Urinary bladder (tissue), 4 donors: ENCODE measurements around the gene BHMT2. TPM values are rescaled to one million over a fixed set of nuclear protein-coding genes. Genes with fewer than 3 reads are reported as not detected.

Experiments
- DNase-seq: peaks from one replicate; pipeline ENCODE4 v3.0.0-alpha.2; 2015; ENCODE audit errors: extremely low spot score
- H3K27ac ChIP-seq: one replicate; pipeline ENCODE4 v1.5.1; 2013; ENCODE audit warnings: low read depth, mild to moderate bottlenecking, moderate library complexity
- H3K36me3 ChIP-seq: one replicate; pipeline ENCODE4 v1.6.1; 2013; ENCODE audit warnings: mild to moderate bottlenecking, moderate library complexity; ENCODE audit not compliant: insufficient read depth
- H3K4me1 ChIP-seq: one replicate; pipeline ENCODE4 v1.6.1; 2013; ENCODE audit warnings: mild to moderate bottlenecking, moderate library complexity; ENCODE audit not compliant: insufficient read depth
- H3K4me3 ChIP-seq: one replicate; pipeline ENCODE4 v1.5.1; 2013; ENCODE audit warnings: low read depth, low read length
- WGBS: extraction: QIAGEN DNeasy Blood & Tissue Kit; methylation state at CpG from one replicate; pipeline ENCODE4 v1.1.7; 2013; 5-methylcytosine and 5-hydroxymethylcytosine counted together
- polyA plus RNA-seq: library from polyadenylated mRNA; stranded (reverse); fragments of 200-250 nt; gene quantifications from one replicate; pipeline ENCODE4 v1.2.3, GENCODE V29; 2013
- total RNA-seq: library from RNA; depleted of rRNA; stranded (reverse); fragments of >200 nt; gene quantifications from one replicate; pipeline ENCODE4 v1.2.3, GENCODE V29; 2014
- donor health status: healthy with polysubstance abuse.
- donor health status: healthy.

Gene BHMT2
- total and polyA plus RNA-seq, 2 donors: 4.1 to 18.1 TPM

DNA sequence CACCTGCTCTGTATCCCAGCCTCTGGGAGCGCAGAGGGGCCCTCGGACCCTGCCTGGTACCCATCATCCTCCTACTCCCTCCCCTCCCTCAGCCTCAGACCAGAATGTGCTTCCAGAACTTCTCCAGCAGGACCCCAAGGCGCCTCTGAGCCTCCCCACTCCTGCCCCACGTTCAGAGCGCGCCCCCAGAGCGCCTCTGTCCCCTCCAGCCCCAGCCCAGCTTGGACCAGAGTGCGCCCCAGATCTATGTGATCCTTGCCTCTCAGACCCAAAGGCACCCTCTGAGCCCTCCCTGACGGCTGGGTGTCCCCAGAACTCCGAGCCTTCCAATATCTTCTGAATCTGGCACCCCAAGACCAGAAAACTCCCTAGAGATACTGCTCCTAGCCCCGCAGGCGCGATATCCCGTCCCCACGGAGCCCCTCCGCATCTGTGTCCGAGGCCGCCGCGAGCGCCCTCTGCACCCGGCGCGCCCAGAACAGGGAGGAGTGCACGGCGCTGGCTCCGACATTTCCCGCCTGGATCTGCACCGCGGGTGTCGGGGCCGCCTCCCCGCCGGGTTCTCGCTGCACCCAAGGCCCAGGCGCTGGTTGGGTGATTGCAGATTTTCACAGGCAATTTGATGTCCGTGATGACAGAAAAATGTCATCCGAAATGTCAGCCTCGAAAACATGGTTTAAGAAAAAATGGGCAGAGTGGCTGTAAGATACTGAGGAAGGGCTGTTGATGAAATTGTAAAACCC, 42.6 kb downstream of the BHMT2 start:
- H3K4me1 ChIP-seq: no peaks in the 10 kb centered on the region
- 8% methylated on average over 39 of the region's 39 CpGs for WGBS
- no peaks in the 10 kb centered on the region for H3K36me3 ChIP-seq
- H3K4me3 ChIP-seq: peak overlapping the region; percentile 11
- no peak overlapping the region for H3K27ac ChIP-seq
- DNase-seq: no peak

DNA sequence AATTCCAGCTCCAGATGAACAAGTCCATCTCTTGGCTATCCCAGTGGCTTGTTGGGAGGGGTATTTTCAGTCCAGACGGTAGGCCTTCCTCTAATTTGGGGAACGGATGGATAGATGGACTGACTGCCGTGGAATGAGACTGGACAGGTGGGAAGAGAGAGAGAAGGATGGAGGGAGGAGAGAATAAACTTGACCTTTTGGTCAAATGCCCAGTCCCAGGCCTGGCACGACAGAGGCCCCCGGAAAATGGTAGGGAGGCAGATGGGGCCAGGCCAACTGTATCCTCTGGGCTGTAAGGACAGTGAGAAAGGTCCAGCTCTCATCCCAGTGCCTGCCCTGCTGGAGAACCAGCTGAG, 43.1 kb downstream of the BHMT2 start:
- no peak for DNase-seq
- Histone ChIP-seq H3K4me1 (no peaks in the 10 kb centered on the region), H3K36me3 (no peaks in the 10 kb centered on the region), H3K4me3 (no peak overlapping the region), H3K27ac (no peak overlapping the region)
- 83% methylated on average over 5 of the region's 5 CpGs for WGBS

DNA sequence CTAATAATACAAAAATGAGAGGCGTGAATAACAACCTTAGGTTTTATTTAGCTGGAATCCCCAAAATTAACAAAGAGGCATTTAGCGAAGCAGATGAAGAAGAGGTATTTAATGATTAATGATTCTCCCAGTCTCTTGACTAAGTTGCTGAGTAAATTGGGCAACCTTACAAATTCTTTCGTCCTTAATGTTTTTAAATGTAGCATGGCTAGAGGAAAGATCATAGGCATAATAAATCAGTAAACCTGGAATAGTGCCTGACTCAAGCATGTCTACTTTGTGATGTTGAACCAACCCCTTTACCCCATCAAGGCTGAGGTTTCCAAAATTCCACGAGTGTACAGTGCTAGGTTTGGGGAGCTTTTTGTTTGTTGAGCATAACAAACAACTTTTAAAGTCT, 49.9 kb downstream of the BHMT2 start:
- no peaks in the 10 kb centered on the region for H3K36me3 ChIP-seq
- no peak overlapping the region for H3K27ac ChIP-seq
- H3K4me3 ChIP-seq: no peak overlapping the region
- DNase-seq: no peak
- WGBS: 86% methylated on average over 4 of the region's 4 CpGs
- no peaks in the 10 kb centered on the region for H3K4me1 ChIP-seq

GRCh38 chr5:79120221-79120620, 50.7 kb downstream of the BHMT2 start:
- no peak for DNase-seq
- Histone ChIP-seq H3K36me3 (no peaks in the 10 kb centered on the region), H3K4me1 (no peaks in the 10 kb centered on the region), H3K27ac (no peak overlapping the region), H3K4me3 (no peak overlapping the region)
- 93% methylated on average over 4 of the region's 4 CpGs for WGBS

DNA sequence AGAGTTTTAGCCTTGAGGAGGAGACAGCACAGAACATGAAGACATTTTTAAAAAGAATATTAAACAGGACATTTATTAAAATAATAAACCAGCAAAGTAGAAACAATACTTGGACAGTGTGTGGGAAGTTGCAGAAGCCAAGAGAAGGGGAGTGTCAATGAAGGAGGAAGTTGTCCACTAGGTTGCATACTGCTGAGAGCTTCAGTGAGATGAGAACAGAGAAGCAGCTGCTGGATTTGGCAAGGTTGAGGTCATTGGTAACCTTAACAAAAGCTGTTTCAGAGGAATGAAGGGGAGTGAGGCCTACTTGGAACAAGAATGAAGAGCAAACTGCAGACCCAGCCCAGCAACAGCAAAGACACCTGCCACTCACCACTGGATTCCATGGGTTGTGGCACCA, 53.4 kb downstream of the BHMT2 start:
- no peak overlapping the region for H3K27ac ChIP-seq
- H3K4me3 ChIP-seq: no peak overlapping the region
- no peak for DNase-seq
- no peaks in the 10 kb centered on the region for H3K4me1 ChIP-seq
- H3K36me3 ChIP-seq: no peaks in the 10 kb centered on the region

DNA sequence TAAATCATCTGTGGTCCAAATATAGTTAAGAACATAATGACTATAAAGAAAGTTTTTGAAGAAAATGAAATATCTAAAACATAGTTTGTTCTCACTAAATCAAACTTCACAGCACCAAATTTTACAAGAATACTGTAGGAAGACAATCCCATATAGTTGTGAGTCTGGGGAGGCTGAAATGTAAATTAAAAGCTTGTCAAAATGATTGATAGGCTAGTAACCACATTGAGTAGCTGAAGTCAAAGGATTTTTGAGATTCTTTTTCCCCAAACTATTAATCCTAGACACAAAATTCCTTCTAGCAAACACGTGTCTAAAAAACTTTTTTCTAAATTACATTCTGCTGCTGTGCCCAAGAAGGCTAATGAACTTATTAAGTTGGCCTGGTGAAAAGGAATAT, 55.0 kb downstream of the BHMT2 start:
- Histone ChIP-seq H3K4me1 (no peaks in the 10 kb centered on the region), H3K27ac (no peak overlapping the region), H3K4me3 (no peak overlapping the region), H3K36me3 (no peaks in the 10 kb centered on the region)
- WGBS: 74% methylated on average over 1 of the region's 1 CpG
- DNase-seq: no peak

DNA sequence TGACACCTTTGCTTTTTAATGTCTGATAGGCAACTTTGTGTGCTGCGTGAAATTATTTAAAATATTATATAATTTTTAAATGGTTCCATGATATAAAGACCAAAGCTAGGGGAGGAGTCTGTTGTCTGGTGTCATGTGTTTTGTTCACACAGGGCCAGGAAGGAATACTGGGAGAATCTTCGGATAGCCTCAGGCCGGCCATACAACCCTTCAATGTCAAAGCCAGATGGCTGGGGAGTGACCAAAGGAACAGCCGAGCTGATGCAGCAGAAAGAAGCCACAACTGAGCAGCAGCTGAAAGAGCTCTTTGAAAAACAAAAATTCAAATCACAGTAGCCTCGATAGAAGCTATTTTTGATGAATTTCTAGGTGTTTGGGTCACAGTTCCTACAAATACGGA, 61.2 kb downstream of the BHMT2 start:
- Histone ChIP-seq H3K27ac (no peak overlapping the region), H3K4me3 (no peak overlapping the region), H3K36me3 (no peaks in the 10 kb centered on the region), H3K4me1 (no peaks in the 10 kb centered on the region)
- WGBS: 76% methylated on average over 6 of the region's 6 CpGs
- DNase-seq: no peak

DNA sequence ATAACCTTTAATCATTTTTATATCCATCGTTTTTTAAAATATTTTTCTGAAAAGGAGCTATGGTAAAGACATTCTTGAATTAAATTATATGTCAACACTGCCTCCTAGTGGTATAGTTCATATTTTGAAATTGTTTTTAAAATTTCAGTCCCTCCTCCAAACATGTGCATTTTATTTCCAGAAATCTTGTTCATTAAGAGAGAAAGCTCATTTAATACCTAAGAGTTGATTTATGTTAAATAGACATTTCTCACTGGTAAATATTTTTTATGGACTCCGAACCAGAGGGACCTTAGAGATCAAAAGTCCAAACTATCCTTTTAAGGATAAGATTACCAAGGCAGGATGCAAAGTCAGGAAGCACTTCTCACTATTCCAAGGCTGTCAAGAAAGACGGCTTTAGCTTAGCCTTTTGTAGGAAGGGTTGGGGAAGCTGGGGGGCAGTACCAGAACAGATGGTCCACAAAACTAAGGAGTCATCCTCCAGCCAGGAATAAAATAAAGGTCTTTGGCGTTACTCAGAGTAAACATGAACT, 63.6 kb downstream of the BHMT2 start:
- 5% methylated on average over 4 of the region's 4 CpGs for WGBS
- H3K27ac ChIP-seq: no peak overlapping the region
- H3K4me1 ChIP-seq: no peaks in the 10 kb centered on the region

GRCh38 chr5:79133657-79134451, 64.3 kb downstream of the BHMT2 start:
- no peak overlapping the region for H3K27ac ChIP-seq
- no peaks in the 10 kb centered on the region for H3K4me1 ChIP-seq
- 3% methylated on average over 11 of the region's 11 CpGs for WGBS
- no peak overlapping the region for H3K4me3 ChIP-seq
- peak; percentile 77 for DNase-seq
- no peaks in the 10 kb centered on the region for H3K36me3 ChIP-seq

More for the DNA sequence above, 63.6 kb downstream of the BHMT2 start:
- Histone ChIP-seq H3K4me3 (no peak overlapping the region), H3K36me3 (no peaks in the 10 kb centered on the region)
- no peak for DNase-seq

GRCh38 chr5:79135790-79136553, 66.4 kb downstream of the BHMT2 start:
- 87% methylated on average over 5 of the region's 5 CpGs for WGBS
- H3K36me3 ChIP-seq: no peaks in the 10 kb centered on the region
- H3K27ac ChIP-seq: no peak overlapping the region
- H3K4me1 ChIP-seq: no peaks in the 10 kb centered on the region
- no peak overlapping the region for H3K4me3 ChIP-seq
- no peak for DNase-seq

DNA sequence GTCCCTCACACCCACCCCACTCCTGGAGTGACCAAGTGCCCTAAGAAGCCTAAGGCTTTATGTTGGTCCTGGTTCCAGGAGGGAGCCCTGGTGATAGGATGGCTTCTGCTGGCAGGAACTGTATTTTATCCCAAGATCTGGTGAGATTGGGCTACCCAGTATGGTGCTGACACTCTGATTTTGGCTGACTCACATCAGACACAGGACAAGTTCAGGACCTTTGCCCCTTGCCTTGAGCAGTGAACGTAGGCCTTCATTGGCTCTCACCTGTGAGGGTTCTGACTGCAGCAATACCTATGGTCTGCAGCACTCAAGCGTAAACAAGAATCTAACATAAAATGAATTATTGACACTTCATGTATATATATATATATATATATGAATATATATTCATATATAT, 67.1 kb downstream of the BHMT2 start:
- no peak overlapping the region for H3K4me3 ChIP-seq
- no peak overlapping the region for H3K27ac ChIP-seq
- H3K36me3 ChIP-seq: no peaks in the 10 kb centered on the region
- 92% methylated on average over 2 of the region's 2 CpGs for WGBS
- no peaks in the 10 kb centered on the region for H3K4me1 ChIP-seq
- no peak for DNase-seq
